ENCODE data around the gene PRPH. TPM values are rescaled to one million over a fixed set of nuclear protein-coding genes. Genes with fewer than 3 reads are reported as not detected.
A peak's percentile ranks its signal among the peaks of the same experiment; 100 is the strongest.

The PRPH gene
- total and polyA plus RNA-seq, 9 donors: 0.15 to 1.8 (median 0.34) TPM

DNA sequence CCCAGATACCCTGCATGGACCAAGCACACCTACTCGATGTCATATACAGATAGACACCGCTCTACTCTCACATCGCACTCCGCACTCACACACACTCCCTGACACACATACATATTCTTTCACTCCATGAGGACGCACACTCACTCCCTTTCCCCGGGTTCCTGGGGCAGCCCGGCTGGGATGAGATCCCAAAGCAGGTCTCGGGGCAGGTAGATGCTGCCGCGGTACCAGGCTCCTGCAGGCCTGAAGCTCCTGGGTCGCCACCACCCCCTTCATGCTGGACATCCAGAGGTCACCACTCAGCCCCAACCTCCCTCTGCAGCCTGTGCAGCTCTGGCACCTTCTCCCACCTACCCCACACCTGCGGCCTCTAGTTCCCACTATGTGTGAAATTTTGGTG lies 39.7 kb downstream of the PRPH start:
- DNase-seq: no peak
- Histone ChIP-seq H3K4me1 (ENCODE audit: insufficient read depth) (no peaks in the 10 kb centered on the region), H3K27ac (no peak overlapping the region), H3K4me3 (no peak overlapping the region), H3K9me3 (no peaks in the 10 kb centered on the region), H3K36me3 (no peaks in the 10 kb centered on the region), H3K27me3 (no peaks in the 10 kb centered on the region)
- intact Hi-C loops (cut with DNase I): loop anchor here in 1 of 4 donors (5.0 kb wide), 1 partner anchor 37 kb away; the partner anchor contains the start of gene PRPH
- 63 to 64% (median 63%) methylated on average over 12 of the region's 12 CpGs for WGBS, 3 donors
- no peak for TF ChIP-seq CTCF (IDR thresholded peaks at IDR 0.05)
- TF ChIP-seq EP300 (IDR thresholded peaks at IDR 0.05): no peak
- no peak for TF ChIP-seq POLR2A (IDR thresholded peaks at IDR 0.05)

- no peak for TF ChIP-seq EP300 (IDR thresholded peaks at IDR 0.05)
- no peak for TF ChIP-seq POLR2A (IDR thresholded peaks at IDR 0.05)
- DNase-seq: no peak
- 69 to 76% (median 76%) methylated on average over 16 of the region's 16 CpGs for WGBS, 3 donors
- no peak overlapping the region for H3K27ac ChIP-seq
- H3K36me3 ChIP-seq: no peaks in the 10 kb centered on the region
- intact Hi-C loops (cut with DNase I): loop anchor here in 1 of 4 donors (5.0 kb wide), 1 partner anchor 38 kb away; the partner anchor contains the start of gene PRPH
- H3K4me3 ChIP-seq: no peak overlapping the region
- no peaks in the 10 kb centered on the region for H3K9me3 ChIP-seq
- no peaks in the 10 kb centered on the region for H3K27me3 ChIP-seq
- H3K4me1 ChIP-seq (ENCODE audit: insufficient read depth): no peaks in the 10 kb centered on the region
These were observed 40.4 kb downstream of the PRPH start for GRCh38 chr12:49335118-49335954.

GRCh38 chr12:49335955-49336644 lies 41.2 kb downstream of the PRPH start:
- no peak overlapping the region for H3K27ac ChIP-seq
- H3K36me3 ChIP-seq: no peaks in the 10 kb centered on the region
- no peaks in the 10 kb centered on the region for H3K9me3 ChIP-seq
- H3K4me1 ChIP-seq (ENCODE audit: insufficient read depth): no peaks in the 10 kb centered on the region
- H3K27me3 ChIP-seq: no peaks in the 10 kb centered on the region
- intact Hi-C loops (cut with DNase I): loop anchor here in 1 of 4 donors (5.0 kb wide), 1 partner anchor 39 kb away; the partner anchor contains the start of gene PRPH
- no peak overlapping the region for H3K4me3 ChIP-seq
- no peak for TF ChIP-seq CTCF (IDR thresholded peaks at IDR 0.05)
- TF ChIP-seq EP300 (IDR thresholded peaks at IDR 0.05): no peak
- no peak for TF ChIP-seq POLR2A (IDR thresholded peaks at IDR 0.05)
- WGBS, 3 donors: 11 to 25% (median 13%) methylated on average over 47 to 72 of the region's 72 CpGs
- no peak for DNase-seq

DNA sequence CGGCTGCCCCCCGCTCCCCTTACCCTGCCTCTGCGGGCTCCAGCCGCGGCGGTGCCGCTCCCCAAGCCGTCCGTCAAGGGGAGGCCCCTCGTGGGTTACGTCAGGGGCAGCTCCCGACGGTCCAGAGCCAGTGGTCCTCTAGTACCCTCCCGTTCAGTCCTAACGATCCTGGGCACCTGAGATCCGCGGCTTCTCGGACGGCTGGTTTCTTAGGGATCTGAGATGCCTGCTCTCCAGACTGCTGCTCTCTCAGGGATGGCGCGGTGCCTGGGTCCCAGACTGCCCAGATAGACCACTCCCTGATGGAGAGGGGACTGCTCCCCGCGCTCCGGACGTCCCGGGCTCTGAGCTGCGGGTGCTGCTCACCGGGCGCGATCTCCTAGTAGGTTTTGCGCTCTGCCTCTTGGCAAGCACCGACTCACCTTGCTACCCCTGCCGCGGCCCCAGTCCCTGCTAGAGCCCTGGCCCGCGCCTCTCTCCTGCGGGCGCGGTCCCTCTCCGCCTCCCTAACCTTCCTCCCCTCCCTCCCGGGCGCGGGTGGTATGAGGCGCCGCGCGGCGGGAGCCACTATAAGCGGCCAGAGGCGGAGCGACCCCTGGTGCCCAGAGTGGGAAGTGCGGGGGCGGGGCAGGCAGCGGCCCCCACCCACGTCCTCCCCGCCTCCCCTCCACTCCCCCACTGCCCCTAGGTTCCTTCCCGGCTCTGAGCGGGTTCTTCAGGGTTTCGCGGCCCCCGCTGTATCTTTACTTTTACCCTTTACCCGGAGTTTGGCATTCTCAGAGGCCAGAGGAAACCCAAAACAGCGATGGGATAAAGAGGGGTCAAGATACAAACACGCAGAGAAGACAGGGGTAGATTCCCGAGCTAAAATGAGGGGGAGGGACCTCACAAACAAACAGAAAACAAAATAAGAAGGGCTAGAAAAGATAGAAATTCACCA lies 42.0 kb downstream of the PRPH start, which contains the start of gene C1QL4:
TSS of gene C1QL4 (minus strand) at position 544 of the 940 bp plus-strand sequence. CDS start 711 bp downstream, outside the sequence.
- no peaks in the 10 kb centered on the region for H3K9me3 ChIP-seq

More for the DNA sequence above, 42.0 kb downstream of the PRPH start, which contains the start of gene C1QL4:
- peak; percentile 68 to 89 (median 80) for DNase-seq
- H3K36me3 ChIP-seq: no peaks in the 10 kb centered on the region
- peak; percentile 41 to 89 (median 68) for TF ChIP-seq CTCF (IDR thresholded peaks at IDR 0.05)
- no peak for TF ChIP-seq EP300 (IDR thresholded peaks at IDR 0.05)
- TF ChIP-seq POLR2A (IDR thresholded peaks at IDR 0.05): no peak
- no peak within 1 kb of the TSS for H3K27ac ChIP-seq
- intact Hi-C loops (cut with DNase I): loop anchor here in 1 of 4 donors (5.0 kb wide), 1 partner anchor 40 kb away; the partner anchor contains the start of gene PRPH
- 1 to 2% (median 2%) methylated on average over 47 to 65 of the region's 65 CpGs for WGBS, 3 donors
- H3K4me1 ChIP-seq (ENCODE audit: insufficient read depth): no peaks in the 10 kb centered on the region
- H3K27me3 ChIP-seq: no peaks in the 10 kb centered on the region
- H3K4me3 ChIP-seq: peak within 1 kb of the TSS; percentile 15
